NCI-H1048 (cell line): ENCODE measurements around the gene DPH3.

Experiments used
- DNase-seq: peaks from one replicate; lab custom pipeline; 2025; lab: John Stamatoyannopoulos, UW

Gene DPH3

GRCh38 chr3:16255326-16255725, 9.4 kb downstream of the DPH3 start:
- no peak for DNase-seq

- no peak for DNase-seq
Measured at GRCh38 chr3:16254916-16255315, 9.8 kb downstream of the DPH3 start.

DNA sequence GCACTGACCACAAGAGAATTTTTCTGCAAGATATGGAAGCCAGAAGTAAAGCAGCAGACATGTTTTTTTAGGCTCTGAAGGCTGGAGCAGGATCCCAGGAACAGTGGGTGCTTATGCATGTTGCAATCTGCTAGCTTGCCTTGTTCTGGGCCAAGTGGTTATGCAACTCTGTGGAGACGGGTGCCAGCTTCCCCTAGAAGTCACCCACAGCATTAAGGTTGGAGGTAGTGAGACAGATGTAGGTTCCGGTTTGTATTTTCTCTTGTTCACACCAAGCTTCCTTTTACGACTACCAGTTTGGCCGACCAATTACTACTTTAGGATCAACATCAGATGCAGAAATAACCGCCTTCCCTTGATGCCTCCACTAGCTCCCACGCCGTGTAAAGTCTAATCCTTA, 11.1 kb downstream of the DPH3 start:
- DNase-seq = no peak

- DNase-seq = no peak
Measured at GRCh38 chr3:16252988-16253387, 11.8 kb downstream of the DPH3 start.

- peak; percentile 40 for DNase-seq
Measured at GRCh38 chr3:16252243-16252978, 12.3 kb downstream of the DPH3 start.

DNA sequence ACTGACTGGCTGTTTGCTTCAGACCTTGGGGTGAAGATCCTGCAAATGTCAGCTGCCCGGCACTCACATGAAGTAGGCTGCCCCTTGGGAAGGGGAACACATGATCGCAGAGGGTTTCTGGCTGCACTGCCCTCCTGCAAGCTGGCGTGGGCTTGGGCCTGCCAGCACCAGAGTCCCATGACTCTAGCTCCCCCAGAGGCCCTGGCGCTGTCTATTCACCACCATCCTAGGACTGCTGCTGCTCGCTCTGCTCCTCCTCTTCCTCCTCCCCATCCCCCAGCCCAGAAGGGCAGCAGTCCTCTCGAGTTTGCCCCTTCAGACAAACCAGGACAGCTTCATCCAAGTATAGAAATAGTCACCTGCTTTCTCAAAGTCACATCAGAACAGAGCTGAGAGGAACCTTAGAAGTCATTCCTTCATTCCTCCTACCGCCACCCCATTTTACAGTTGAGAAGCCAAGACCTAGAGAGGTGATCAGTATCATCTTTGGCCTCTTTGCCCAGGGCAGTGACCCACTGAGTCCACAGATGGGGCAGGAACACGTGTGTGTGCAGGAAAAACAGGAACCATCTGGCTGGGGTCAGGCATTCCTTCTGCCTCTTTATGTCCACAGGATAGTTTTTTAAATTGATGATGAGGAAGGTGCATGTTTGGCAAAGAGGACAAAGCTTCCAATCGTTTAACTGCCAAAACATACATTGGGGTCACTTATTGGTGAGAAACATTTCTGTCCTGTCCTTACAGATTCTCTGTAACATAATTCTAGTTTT, 13.2 kb downstream of the DPH3 start:
- DNase-seq = no peak

GRCh38 chr3:16249886-16250285, 14.9 kb downstream of the DPH3 start:
- no peak for DNase-seq

GRCh38 chr3:16249336-16249735, 15.4 kb downstream of the DPH3 start:
- DNase-seq = no peak

GRCh38 chr3:16248556-16248955, 16.2 kb downstream of the DPH3 start:
- DNase-seq = no peak

GRCh38 chr3:16247282-16248061, 17.3 kb downstream of the DPH3 start:
- DNase-seq = peak; percentile 12

DNA sequence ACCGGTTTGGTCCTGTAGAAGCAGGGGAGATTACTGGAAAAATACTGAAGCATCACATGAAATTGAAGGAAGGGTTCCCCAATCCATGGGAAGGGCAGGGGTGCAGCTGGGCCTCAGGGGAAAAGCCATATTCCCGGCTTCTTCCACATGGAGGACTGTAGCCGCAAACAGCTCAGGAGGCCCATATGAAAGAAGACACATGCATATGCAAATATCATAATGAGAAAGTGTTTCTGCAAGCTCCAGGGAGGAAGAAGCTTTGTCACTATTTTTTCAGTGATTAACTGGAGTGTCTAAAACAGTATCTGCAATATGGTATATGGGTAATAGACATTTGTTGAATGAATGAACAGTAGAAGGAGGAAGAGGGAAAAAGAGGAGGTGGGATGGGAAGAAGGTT, 19.1 kb downstream of the DPH3 start:
- DNase-seq = no peak

DNA sequence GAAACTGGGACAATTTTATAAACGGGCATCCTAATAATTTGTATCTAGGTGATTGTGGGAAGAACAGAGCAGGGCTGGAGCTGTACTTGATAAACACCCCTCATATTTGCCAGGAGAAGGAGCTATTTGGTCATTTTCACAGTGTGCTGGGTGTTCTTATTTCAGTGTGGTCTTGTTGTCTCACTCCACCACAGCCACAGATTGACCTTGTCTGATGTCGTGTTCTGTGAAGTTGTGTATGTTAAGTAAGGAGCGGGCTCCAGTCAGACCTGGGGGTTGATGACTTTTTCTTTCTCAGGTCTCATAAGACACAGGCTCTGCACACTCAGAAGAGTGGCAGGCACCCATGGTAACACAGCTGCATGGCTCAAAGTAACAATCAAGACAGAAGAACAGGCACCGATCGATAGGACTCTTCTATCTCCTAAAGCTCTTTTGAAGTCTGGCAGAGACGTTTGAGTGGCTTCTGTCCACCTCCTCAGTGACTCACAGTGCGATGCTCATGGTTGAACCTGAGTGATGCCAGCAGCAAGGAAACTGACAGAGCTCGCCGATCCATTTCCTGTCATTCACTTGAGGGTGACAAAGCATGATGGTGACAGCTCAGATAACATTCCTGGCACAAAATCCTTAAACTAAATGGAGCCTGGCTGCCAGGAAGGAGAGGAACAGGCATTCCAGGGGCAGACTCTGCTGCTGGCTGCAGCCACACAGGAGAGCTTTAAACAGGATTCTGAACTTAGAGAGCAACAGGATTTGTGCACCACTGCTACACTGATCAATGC, 20.8 kb downstream of the DPH3 start:
- no peak for DNase-seq

GRCh38 chr3:16242177-16242576, 22.6 kb downstream of the DPH3 start:
- no peak for DNase-seq

DNA sequence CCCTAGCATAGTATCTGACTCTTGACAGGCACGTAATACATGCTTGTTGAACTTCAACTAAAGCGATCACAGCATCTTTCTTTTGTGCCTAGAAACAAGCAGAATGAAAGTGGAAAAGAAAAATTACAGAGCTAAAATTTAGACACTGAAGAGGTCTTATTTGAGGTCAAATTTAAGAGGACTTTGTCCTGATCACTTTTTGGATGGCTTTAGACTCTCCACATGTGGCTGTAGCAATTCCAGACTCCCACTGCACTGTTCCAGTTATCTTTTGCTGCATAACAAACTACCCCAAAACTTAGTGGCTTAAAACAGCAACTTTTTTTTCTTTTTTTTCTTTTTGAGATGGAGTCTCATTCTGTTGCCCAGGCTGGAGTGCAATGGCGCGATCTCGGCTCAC, 23.5 kb downstream of the DPH3 start:
- no peak for DNase-seq

DNA sequence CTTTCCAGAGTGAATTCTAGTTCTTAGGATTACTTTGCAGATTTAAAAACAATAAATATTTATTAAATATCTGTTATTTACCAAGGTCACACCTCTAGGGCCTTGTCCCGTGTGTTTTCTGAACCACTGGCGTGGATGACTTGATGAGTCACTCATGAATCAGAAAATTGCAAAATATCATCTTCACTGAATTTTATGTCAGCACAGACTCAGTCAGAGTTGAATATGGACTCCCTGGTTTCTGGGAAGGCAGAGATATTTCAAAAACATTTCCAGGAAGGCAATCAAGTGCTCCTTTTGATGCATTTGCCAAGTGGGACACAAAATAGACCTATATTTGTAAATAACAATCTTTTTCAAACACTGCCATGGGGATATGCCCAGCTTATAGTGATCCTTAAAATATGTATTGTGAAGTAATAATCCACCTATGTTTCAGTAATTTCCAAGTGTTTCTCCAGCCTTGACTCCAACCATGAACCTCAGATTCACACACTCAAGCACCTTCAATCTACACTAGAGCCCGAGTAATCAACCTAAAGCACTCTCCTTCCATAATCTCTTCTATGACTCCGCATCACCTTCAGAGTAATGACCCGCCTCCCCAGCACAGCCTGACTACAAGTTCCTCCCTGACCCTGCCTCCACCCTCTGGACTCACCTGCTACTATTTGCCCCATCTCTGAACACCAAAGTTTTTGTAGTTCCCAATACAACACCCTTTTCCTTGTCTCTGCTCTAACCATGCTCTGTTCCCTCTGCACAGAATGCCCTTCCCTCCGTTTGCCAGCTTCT, 24.3 kb downstream of the DPH3 start:
- DNase-seq = no peak

- DNase-seq = no peak
Measured at GRCh38 chr3:16239780-16240179, 25.0 kb downstream of the DPH3 start.

DNA sequence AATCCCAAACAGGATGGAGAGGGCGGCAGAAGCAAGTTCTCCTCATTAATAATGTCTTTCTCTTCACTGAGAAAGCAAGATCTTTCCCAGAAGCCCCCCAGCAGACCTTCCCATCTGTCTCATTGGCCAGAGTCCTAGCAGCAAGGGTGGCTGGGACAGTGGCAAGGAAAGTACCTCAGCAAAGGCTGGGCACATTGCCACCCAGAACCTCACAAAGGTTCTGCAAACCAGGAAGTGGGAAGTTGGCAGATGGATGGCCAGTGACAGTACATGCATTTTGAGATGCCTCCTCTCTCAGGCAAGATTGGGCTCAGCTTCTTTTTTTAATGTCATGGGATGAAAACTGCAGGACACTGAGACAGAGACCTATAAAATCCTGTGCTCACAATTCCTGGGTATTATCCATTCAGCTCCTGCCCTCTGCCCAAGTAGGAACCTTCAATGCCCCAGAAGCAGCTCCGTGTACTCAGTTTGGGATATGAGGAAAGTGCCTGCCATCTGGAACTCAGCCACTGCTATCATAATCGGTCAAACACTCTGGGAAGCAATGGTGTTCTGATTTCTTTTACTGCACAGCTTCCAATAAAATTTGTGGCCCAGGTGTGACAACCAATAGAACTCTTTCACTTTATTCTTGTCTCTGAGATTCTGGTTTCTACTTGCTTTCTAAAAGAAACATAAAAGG, 25.5 kb downstream of the DPH3 start:
- no peak for DNase-seq

DNA sequence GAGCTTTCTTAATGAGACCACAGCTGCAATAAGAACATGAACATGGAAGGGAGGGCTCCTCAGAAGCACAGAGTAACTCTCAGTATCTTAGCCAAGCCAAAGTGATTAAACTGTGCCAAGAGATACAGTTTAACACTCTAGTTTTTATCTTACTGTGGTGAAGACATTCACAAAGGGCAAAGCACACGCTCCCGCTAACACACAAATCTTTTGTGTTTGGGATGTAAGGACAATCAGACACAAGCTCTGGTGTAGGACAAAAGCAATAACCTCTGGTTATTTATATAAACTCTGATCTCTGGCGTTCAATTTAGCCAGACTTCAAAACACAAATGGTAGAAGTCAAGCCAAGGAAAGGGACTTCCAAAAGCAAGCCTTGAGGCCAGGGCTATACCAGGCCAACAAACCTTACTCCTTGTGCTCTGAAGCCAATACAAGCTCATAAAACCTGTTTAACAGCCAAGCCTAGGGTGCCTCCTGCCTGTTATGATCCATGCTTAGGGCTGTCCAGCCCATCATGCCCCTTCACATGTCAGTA, 27.8 kb downstream of the DPH3 start:
- no peak for DNase-seq

DNA sequence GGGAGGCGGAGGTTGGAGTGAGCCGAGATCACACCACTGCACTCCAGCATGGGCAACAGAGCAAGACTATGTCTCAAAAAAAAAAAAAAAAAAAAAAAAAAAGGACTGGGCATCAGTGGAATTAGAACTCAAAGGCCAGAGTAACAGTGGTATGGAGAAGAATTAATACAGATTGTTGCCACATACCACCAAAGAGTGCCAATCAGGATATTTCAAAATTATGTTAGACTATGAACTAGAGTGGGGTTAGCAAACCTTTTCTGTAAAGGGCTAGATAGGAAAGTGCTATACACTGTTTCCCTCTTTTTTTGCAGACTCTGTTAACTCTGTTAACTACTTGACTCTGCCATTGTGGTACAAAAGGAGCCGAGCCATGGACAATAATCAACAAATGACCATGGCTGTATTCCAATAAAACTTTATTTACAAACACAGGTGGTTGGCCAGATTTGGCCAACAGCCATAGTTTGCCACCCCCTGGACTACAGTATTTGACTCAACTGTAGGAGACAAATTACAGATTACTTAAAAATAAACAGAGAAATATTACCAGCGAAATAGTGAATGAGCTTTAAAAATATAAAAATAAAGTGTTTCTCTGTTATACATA, 28.6 kb downstream of the DPH3 start:
- no peak for DNase-seq

- no peak for DNase-seq
Measured at GRCh38 chr3:16234281-16234680, 30.5 kb downstream of the DPH3 start.
